ENCODE measurements around the gene TLDC2.

DNA sequence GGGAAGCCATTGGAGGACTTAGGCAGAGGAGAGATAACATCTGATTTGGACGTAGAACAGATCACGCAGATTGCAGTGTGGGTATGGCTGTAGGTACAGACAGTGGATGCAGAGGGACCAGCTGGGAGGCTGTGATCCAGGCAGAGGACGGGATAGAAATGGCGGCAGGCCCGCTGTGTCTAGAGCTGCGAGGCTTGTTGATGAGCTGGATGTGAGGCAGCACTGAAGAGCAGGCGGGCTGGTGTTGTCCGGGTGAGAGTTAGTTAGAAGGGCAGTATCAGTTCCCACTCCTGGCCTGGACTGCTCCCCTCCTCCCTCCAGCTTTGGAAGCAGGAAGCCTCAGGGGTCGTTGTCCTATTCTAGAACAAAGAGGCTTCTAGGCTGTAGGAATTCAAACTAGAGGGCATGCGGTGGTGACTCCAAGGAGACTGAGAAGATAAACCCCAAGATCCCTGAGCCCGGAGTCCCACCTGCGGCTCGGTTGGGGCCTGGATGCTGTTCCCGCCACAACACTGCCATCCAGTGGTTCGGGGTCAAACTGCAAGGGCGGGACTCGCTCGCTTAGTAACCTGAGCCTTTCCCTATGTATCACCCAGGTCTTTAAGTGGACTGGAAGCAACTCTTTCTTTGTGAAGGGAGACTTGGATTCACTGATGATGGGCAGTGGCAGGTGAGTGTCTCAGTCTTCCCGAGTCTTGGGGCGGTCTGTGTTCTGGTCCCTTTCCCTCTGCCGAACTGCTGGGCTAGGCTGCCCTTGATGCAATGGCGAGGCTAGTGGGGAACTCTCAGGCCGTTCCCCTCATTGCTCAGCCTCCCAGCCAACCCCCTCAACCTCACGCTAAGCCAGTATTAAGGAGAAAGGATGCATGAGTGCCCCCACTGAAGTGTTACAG, 11.2 kb downstream of the TLDC2 start:
- TF ChIP-seq POLR2A (IDR thresholded peaks at IDR 0.05; ENCODE audit: borderline replicate concordance, extremely low read depth, insufficient read depth, insufficient read length) = no peak
- TF ChIP-seq, protein P1, sequence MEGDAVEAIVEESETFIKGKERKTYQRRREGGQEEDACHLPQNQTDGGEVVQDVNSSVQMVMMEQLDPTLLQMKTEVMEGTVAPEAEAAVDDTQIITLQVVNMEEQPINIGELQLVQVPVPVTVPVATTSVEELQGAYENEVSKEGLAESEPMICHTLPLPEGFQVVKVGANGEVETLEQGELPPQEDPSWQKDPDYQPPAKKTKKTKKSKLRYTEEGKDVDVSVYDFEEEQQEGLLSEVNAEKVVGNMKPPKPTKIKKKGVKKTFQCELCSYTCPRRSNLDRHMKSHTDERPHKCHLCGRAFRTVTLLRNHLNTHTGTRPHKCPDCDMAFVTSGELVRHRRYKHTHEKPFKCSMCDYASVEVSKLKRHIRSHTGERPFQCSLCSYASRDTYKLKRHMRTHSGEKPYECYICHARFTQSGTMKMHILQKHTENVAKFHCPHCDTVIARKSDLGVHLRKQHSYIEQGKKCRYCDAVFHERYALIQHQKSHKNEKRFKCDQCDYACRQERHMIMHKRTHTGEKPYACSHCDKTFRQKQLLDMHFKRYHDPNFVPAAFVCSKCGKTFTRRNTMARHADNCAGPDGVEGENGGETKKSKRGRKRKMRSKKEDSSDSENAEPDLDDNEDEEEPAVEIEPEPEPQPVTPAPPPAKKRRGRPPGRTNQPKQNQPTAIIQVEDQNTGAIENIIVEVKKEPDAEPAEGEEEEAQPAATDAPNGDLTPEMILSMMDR (IDR thresholded peaks at IDR 0.05 in 2 of 3, conservative IDR thresholded peaks at IDR 0.05 in 1 of 3; ENCODE audit: borderline replicate concordance in 1 of 3, insufficient read depth in 1 of 3, low read depth in 2 of 3, low read length in 2 of 3) = peak; percentile 75 to 99 (median 94); a peak in 5 of 6 replicates
- no peak for TF ChIP-seq SP1 (IDR thresholded peaks at IDR 0.05; ENCODE audit: low read depth)
- TF ChIP-seq JUND (IDR thresholded peaks at IDR 0.05) = no peak
- TF ChIP-seq ZFX (IDR thresholded peaks at IDR 0.05) = no peak
- TF ChIP-seq POLR2AphosphoS5 (IDR thresholded peaks at IDR 0.05; ENCODE audit: low read depth, low read length) = no peak
- TF ChIP-seq, protein P2, sequence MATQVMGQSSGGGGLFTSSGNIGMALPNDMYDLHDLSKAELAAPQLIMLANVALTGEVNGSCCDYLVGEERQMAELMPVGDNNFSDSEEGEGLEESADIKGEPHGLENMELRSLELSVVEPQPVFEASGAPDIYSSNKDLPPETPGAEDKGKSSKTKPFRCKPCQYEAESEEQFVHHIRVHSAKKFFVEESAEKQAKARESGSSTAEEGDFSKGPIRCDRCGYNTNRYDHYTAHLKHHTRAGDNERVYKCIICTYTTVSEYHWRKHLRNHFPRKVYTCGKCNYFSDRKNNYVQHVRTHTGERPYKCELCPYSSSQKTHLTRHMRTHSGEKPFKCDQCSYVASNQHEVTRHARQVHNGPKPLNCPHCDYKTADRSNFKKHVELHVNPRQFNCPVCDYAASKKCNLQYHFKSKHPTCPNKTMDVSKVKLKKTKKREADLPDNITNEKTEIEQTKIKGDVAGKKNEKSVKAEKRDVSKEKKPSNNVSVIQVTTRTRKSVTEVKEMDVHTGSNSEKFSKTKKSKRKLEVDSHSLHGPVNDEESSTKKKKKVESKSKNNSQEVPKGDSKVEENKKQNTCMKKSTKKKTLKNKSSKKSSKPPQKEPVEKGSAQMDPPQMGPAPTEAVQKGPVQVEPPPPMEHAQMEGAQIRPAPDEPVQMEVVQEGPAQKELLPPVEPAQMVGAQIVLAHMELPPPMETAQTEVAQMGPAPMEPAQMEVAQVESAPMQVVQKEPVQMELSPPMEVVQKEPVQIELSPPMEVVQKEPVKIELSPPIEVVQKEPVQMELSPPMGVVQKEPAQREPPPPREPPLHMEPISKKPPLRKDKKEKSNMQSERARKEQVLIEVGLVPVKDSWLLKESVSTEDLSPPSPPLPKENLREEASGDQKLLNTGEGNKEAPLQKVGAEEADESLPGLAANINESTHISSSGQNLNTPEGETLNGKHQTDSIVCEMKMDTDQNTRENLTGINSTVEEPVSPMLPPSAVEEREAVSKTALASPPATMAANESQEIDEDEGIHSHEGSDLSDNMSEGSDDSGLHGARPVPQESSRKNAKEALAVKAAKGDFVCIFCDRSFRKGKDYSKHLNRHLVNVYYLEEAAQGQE (IDR thresholded peaks at IDR 0.05; ENCODE audit: low read depth) = no peak
- TF ChIP-seq TCF7L2 (IDR thresholded peaks at IDR 0.05; ENCODE audit: borderline replicate concordance, extremely low read depth, insufficient read depth, insufficient read length) = no peak
- TF ChIP-seq CEBPB (IDR thresholded peaks at IDR 0.05; ENCODE audit: low read depth) = no peak
